K562 (cell line): Measurements from ENCODE around the gene STX17.

Source experiments
- BRD4 ChIP-seq: fragments of 200-600 bp; sonication (generic); IDR thresholded peaks from 2 replicates; pipeline ENCODE4 v1.6.1; 2017; ENCODE audit warnings: inconsistent platforms
- CTCF ChIP-seq, 3 experiments: IDR thresholded peaks in 2 of 3; conservative IDR thresholded peaks in 1 of 3; 2 replicates each; pipeline ENCODE4 v1.5.1; 2011 to 2012; ENCODE audit warnings: low read length in 3 of 3, mild to moderate bottlenecking in 3 of 3, control low read depth in 2 of 3, improper control_type of control experiment in 1 of 3, inconsistent platforms in 1 of 3, low read depth in 1 of 3, mixed read lengths in 1 of 3, moderate library complexity in 1 of 3; ENCODE audit not compliant: insufficient read depth in 2 of 3
- GABPA ChIP-seq: fragments of 200-800 bp; sonication (Bioruptor generic); conservative IDR thresholded peaks from 2 replicates; pipeline ENCODE4 v1.6.1; 2016; ENCODE audit warnings: low read depth, missing genetic modification characterization, missing compliant biosample characterization
- ILK ChIP-seq: fragments of 450-650 bp; IDR thresholded peaks from 2 replicates; pipeline ENCODE4 v1.6.1; 2016; ENCODE audit warnings: missing genetic modification characterization, low read depth, mild to moderate bottlenecking, missing compliant biosample characterization, moderate library complexity, borderline replicate concordance
- MEIS2 ChIP-seq: fragments of 450-650 bp; IDR thresholded peaks from 2 replicates; pipeline ENCODE4 v1.6.1; 2014; ENCODE audit warnings: mild to moderate bottlenecking; ENCODE audit not compliant: partially characterized antibody
- MTA3 ChIP-seq: fragments of 450-650 bp; formaldehyde crosslinking; IDR thresholded peaks from 2 replicates; pipeline ENCODE4 v1.6.1; 2017; ENCODE audit warnings: mild to moderate bottlenecking, borderline replicate concordance
- MXI1 ChIP-seq: IDR thresholded peaks from 2 replicates; pipeline ENCODE4 v1.6.1; 2011; ENCODE audit warnings: low read depth, mild to moderate bottlenecking, improper control_type of control experiment, low read length
- MYC ChIP-seq, 2 experiments: fragments of 250-450 bp in 1 of 2; sonication (Bioruptor Pico) in 1 of 2; IDR thresholded peaks; 2 replicates each; pipeline versions ENCODE4 v1.5.1 to v1.6.1; 2012 to 2021; ENCODE audit warnings: low read depth in 2 of 2, borderline replicate concordance in 1 of 2, improper control_type of control experiment in 1 of 2, low read length in 1 of 2, mild to moderate bottlenecking in 1 of 2, moderate library complexity in 1 of 2
- NR1H2 ChIP-seq: sonication (generic); formaldehyde crosslinking; IDR thresholded peaks from 2 replicates; pipeline ENCODE4 v1.4.0; 2020; ENCODE audit warnings: mild to moderate bottlenecking, missing genetic modification reagents
- U2AF2 ChIP-seq: fragments of 200-400 bp; formaldehyde crosslinking; optimal IDR thresholded peaks from 2 replicates; pipeline ENCODE3; 2017; ENCODE audit warnings: low read depth, mild to moderate bottlenecking, low read length
- ZNF384 ChIP-seq: IDR thresholded peaks from 2 replicates; pipeline ENCODE4 v1.6.1; 2012; ENCODE audit warnings: low read depth, low read length, improper control_type of control experiment

GRCh38 chr9:99859243-99859980 lies 47.0 kb upstream of the STX17 start:
- TF ChIP-seq BRD4 = no peak
- no peak for TF ChIP-seq MXI1
- no peak for TF ChIP-seq ZNF384
- no peak for TF ChIP-seq U2AF2
- TF ChIP-seq MTA3 = no peak
- TF ChIP-seq MYC (IDR thresholded peaks at IDR 0.05; ENCODE audit: low read depth, low read length) = no peak
- no peak for TF ChIP-seq MYC (CRISPR knock-in tag; IDR thresholded peaks at IDR 0.05; ENCODE audit: borderline replicate concordance, low read depth)
- no peak for TF ChIP-seq CTCF (IDR thresholded peaks at IDR 0.05 in 2 of 3, conservative IDR thresholded peaks at IDR 0.05 in 1 of 3; ENCODE audit: insufficient read depth in 2 of 3, low read depth in 1 of 3, low read length in 3 of 3)
- no peak for TF ChIP-seq ILK (tag)
- no peak for TF ChIP-seq MEIS2
- no peak for TF ChIP-seq GABPA (tag)
- no peak for TF ChIP-seq NR1H2 (CRISPR knock-in tag)
